Upper lobe of right lung (tissue), 1 donor: ENCODE data around the gene FAM241A. TPM values are rescaled to one million over a fixed set of nuclear protein-coding genes. Genes with fewer than 3 reads are reported as not detected.
"Not testable (repeated sequence)": the region's sequence is repeated elsewhere in the genome, so short reads cannot be mapped to it uniquely, and the experiment has no call there.

Experiments
- ATAC-seq: fragments of 200-7000 bp; cut with Tn5 transposase; one replicate; pipeline ENCODE4 v1.9.1; 2020; ENCODE audit warnings: mild to moderate bottlenecking, moderate library complexity
- DNase-seq: peaks from one replicate; pipeline ENCODE4 v3.0.0-alpha.2; 2020
- H3K27ac ChIP-seq: fragments of 200-600 bp; one replicate; pipeline ENCODE4 v1.8.0; 2022
- H3K27me3 ChIP-seq: fragments of 200-600 bp; one replicate; pipeline ENCODE4 v1.8.0; 2022; ENCODE audit warnings: mild to moderate bottlenecking
- H3K36me3 ChIP-seq: fragments of 200-600 bp; one replicate; pipeline ENCODE4 v1.8.0; 2022
- H3K4me1 ChIP-seq: fragments of 200-600 bp; one replicate; pipeline ENCODE4 v1.8.0; 2022
- H3K4me3 ChIP-seq: fragments of 200-600 bp; one replicate; pipeline ENCODE4 v1.8.0; 2022; ENCODE audit warnings: mild to moderate bottlenecking
- H3K9me3 ChIP-seq: fragments of 200-600 bp; one replicate; pipeline ENCODE4 v1.8.0; 2022
- intact Hi-C: fragments of 100-400 bp; cut with DNase I; formaldehyde crosslinking; loops from one replicate; pipeline ENCODE4 v1.11.0; 2022
- total RNA-seq: library from RNA; stranded (reverse); fragmentation: NEBNext Ultra II Directional; extraction: Animal tissue kit (Norgen Biotek cat#: 25700); gene quantifications from one replicate; pipeline ENCODE4 v1.2.1, GENCODE V29; 2021
- TF ChIP-seq, protein P1 (sequence below): fragments of 200-600 bp; IDR thresholded peaks from one replicate; pipeline ENCODE4 v1.8.0; 2022; ENCODE audit warnings: antibody characterized with exemption
- donor health status: DM: no; HTN: yes; CAD: no; lungs with severe emphysema.

The FAM241A gene
- total RNA-seq, 1 donor from 2014 or later = 6.3 TPM

DNA sequence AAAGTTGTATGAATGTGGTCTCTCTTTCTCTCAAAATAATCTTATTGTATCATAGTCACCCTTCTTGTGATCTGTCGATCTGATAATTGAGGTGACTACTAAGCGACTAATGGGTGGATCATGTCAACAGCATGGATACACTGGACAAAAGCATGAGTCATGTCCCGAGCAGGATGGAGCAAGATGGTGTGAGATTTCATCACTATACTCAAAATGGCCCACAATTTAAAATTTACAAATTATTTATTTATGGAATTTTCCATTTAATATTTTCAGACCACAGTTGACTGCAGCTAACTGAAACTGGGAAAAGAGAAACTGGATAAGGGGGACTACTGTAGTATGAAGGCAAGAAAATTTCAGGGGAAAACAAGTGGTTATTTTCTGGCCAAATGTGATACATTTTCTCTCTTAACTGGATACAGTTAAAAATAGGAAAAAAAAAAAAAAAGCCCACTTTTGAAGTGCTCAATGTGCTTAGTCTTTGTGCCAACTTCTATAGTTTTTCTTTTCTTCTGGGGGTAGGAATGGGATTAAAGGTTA, 25.3 kb downstream of the FAM241A start:
- H3K36me3 ChIP-seq = no peaks in the 10 kb centered on the region
- ATAC-seq = no peak
- intact Hi-C loops = no loop called here
- no peaks in the 10 kb centered on the region for H3K9me3 ChIP-seq
- H3K4me1 ChIP-seq = no peaks in the 10 kb centered on the region
- no peaks in the 10 kb centered on the region for H3K27me3 ChIP-seq
- H3K4me3 ChIP-seq = no peak overlapping the region
- TF ChIP-seq, protein P1, sequence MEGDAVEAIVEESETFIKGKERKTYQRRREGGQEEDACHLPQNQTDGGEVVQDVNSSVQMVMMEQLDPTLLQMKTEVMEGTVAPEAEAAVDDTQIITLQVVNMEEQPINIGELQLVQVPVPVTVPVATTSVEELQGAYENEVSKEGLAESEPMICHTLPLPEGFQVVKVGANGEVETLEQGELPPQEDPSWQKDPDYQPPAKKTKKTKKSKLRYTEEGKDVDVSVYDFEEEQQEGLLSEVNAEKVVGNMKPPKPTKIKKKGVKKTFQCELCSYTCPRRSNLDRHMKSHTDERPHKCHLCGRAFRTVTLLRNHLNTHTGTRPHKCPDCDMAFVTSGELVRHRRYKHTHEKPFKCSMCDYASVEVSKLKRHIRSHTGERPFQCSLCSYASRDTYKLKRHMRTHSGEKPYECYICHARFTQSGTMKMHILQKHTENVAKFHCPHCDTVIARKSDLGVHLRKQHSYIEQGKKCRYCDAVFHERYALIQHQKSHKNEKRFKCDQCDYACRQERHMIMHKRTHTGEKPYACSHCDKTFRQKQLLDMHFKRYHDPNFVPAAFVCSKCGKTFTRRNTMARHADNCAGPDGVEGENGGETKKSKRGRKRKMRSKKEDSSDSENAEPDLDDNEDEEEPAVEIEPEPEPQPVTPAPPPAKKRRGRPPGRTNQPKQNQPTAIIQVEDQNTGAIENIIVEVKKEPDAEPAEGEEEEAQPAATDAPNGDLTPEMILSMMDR = no peak
- H3K27ac ChIP-seq = no peak overlapping the region
- no peak for DNase-seq

DNA sequence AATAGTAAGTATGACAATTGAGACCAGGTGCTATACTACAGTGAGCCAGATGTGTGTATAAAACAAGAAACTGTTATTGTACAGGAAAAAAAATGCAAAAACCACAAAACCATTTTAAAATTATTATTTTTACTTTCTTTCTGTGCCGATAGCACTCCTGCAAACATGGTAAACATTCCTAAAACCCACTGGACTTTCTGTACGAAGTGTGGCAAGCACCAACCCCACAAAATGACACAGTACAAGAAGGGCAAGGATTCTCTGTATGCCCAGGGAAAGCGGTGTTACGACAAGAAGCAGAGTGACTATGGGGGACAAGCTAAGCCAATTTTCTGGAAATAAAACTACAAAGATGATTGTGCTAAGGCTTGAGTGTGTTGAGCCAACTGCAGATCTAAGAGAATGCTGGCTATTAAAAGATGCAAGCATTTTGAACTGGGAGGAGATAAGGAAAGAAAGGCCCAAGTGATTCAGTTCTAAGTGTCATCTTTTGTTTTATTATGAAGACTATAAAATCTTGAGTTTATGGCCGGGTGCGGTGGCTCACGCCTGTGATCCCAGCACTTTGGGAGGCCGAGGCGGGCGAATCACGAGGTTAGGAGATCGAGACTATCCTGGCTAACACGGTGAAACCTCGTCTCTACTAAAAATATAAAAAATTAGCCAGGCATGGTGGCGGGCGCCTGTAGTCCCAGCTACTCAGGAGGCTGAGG, 26.0 kb downstream of the FAM241A start:
- DNase-seq, H3K27me3 ChIP-seq, H3K4me1 ChIP-seq, H3K27ac ChIP-seq, H3K36me3 ChIP-seq, ATAC-seq, intact Hi-C loops, H3K4me3 ChIP-seq, H3K9me3 ChIP-seq: not testable (repeated sequence)

DNA sequence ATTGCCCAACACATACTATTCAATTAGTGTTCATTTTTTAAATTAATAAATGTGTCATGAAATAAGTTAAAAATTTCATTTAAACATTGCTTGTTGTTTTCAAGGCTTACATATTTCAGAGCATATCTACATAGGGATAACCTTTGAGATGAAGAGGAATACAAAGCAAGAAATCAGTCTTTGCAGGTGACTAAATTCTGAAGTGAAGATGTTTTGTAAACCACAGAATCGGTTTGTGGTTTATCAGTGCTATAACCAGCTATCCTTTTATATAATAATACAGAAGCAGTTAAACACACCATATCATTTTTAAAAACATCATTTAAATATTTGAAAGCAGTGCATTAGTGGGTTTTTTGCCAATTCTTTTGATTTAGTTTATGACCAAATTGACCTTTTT, 26.9 kb downstream of the FAM241A start:
- no peak for DNase-seq
- Histone ChIP-seq H3K9me3 (no peaks in the 10 kb centered on the region), H3K4me1 (no peaks in the 10 kb centered on the region), H3K27ac (no peak overlapping the region), H3K27me3 (no peaks in the 10 kb centered on the region), H3K4me3 (no peak overlapping the region), H3K36me3 (no peaks in the 10 kb centered on the region)
- TF ChIP-seq, protein P1 = no peak
- intact Hi-C loops = no loop called here
- no peak for ATAC-seq

DNA sequence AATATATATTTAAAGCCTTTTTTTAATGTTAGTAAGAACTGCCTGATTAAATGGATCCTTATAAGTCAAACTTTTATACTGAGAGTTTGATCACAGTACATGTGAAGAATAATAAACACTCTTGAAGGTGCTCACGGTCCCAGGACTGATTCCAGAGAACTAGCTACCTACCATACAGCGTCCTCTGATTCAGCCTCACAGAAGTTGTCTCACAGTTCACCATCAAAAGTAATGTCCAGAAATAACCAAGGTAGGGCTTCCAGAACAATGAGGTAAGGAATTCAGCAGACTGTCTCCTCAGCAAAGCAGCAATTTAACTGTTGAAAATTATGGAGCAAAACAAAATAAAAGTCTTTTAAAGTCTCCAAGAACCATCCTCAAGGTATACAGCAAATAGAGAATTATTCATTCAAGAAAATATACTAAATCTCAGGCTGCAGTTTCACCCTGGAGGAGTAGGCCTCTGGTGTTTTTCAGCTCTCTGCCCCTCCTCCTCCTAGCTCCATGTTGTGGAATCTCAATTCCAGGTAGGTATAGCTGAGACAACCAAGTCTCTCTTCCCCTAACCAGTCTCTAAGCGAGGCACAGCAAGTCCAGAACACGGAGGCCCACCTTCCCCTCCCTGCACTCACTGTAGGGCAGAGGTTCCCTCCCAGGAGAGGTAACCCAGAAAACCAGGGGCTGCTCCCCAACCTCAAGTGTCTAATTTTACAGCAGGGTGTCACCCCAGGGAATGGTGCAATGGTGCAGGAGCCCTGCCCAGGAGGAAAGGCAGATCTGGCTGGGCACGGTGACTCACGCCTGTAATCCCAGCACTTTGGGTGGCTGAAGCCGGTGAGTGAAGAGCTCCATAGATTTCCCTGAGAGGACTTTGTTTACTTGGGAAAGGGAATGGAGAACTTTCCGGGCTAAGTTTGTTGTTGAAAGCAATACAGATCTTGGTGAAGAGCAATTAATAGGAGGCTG, 28.6 kb downstream of the FAM241A start:
- TF ChIP-seq, protein P1 = no peak

DNA sequence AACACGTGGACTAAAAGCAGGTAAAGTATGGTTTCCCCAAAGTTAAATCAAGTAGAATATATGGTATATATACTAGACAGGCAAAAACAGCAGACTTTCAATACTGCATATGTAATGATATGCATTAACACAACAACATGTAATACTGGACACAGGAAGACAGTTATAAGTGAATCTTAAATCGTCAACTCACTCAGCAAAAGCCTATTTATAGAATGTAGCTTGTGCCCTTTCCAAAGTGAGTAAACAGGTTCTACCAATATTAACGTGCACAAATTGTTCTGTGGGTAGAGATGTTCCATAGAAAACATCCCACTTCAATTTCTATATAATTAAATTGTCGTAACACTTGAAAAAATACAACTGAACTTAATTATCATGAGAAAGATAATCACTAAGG, 30.6 kb downstream of the FAM241A start:
- DNase-seq = no peak
- Histone ChIP-seq H3K36me3 (no peaks in the 10 kb centered on the region), H3K4me1 (no peaks in the 10 kb centered on the region), H3K4me3 (no peak overlapping the region), H3K27ac (no peak overlapping the region), H3K9me3 (no peaks in the 10 kb centered on the region), H3K27me3 (no peaks in the 10 kb centered on the region)
- TF ChIP-seq, protein P1 = no peak
- no peak for ATAC-seq
- intact Hi-C loops = no loop called here

More for the DNA sequence above, 28.6 kb downstream of the FAM241A start:
- no peaks in the 10 kb centered on the region for H3K36me3 ChIP-seq
- no peaks in the 10 kb centered on the region for H3K27me3 ChIP-seq
- DNase-seq (no peak), ATAC-seq (no peak)
- H3K4me1 ChIP-seq = no peaks in the 10 kb centered on the region
- no peak overlapping the region for H3K4me3 ChIP-seq
- intact Hi-C loops = no loop called here
- no peaks in the 10 kb centered on the region for H3K9me3 ChIP-seq
- no peak overlapping the region for H3K27ac ChIP-seq

DNA sequence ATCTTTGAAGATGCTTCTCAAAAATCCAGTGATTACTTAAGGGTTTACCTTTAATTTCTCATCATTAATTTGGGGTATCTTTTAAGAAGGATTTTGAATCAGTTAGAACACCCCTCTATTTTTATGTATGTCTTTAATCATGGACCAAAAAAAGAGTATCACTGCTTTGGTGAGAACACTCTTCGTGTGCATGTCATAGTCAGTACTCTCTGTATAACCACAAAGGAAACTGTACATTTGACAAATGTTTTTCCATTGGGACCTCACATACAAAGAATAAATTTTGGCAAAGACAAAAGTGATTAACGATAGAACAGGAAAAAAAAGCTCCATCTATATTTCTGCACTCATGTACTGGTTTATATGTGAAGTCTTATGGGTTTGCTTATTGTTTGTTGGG, 31.3 kb downstream of the FAM241A start:
- Histone ChIP-seq H3K9me3 (no peaks in the 10 kb centered on the region), H3K4me1 (no peaks in the 10 kb centered on the region), H3K27me3 (no peaks in the 10 kb centered on the region), H3K27ac (no peak overlapping the region), H3K4me3 (no peak overlapping the region), H3K36me3 (no peaks in the 10 kb centered on the region)
- DNase-seq = no peak
- TF ChIP-seq, protein P1 = no peak
- no peak for ATAC-seq
- intact Hi-C loops = no loop called here

DNA sequence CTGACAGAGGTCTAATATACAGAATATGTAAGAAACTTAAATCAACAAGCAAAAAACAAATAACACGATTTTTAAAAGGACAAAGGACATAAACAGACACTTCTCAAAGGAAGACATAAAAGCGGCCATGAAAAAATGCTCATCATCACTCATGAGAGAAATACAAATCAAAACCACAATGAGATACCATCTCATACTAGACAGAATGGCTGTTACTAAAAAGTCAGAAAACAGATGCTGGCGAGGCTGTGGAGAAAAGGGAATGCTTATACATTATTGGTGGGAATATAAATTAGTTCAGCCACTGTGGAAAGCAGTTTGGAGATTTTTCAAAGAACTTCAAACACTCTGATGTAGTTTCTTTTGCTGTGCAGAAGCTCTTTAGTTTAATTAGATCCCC, 33.5 kb downstream of the FAM241A start:
- H3K4me1 ChIP-seq, H3K4me3 ChIP-seq, H3K27ac ChIP-seq, H3K36me3 ChIP-seq, ATAC-seq, intact Hi-C loops, H3K27me3 ChIP-seq, DNase-seq, H3K9me3 ChIP-seq: not testable (repeated sequence)
